ENCODE results near the gene ZNF775. TPM values are rescaled to one million over a fixed set of nuclear protein-coding genes. Genes with fewer than 3 reads are reported as not detected.
A peak's percentile ranks its signal among the peaks of the same experiment; 100 is the strongest.

ZNF775 gene
- total and polyA plus RNA-seq, 9 donors, result 5.4 to 8.0 (median 6.2) TPM

DNA sequence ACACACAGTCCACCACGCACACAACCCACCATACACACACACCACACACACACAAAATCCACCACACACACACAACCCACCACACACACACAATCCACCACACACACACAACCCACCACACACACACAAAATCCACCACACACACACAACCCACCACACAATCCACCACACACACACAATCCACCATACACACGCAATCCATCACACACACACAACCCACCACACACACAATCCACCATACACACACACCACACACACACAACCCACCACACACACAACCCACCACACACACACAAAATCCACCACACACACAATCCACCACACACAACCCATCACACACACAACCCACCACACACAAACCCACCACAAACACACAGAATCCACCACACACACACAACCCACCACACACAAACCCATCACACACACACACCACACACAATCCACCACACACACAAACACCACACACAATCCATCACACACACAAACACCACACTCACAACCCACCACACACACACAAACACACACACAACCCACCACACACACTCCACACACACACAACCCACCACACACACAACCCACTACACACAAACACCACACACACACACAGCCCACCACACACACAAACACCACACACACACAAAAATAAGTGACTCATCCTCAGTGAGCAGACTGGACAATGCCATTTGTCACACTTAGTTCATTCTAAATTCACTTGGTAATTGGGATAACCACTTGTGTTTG is 19.3 kb upstream of the ZNF775 start:
- no peak overlapping the region for H3K27ac ChIP-seq (ENCODE audit: low read length)
- no peaks in the 10 kb centered on the region for H3K36me3 ChIP-seq (ENCODE audit: control insufficient read depth, insufficient read depth, low read length)
- no peak overlapping the region for H3K4me3 ChIP-seq (ENCODE audit: low read length)
- DNase-seq, result no peak
- peaks cover 30% of the 10 kb centered on the region for H3K4me1 ChIP-seq (ENCODE audit: control insufficient read depth, insufficient read depth, low read length)
- WGBS (ENCODE audit: insufficient coverage), result 80% methylated on average over 1 of the region's 2 CpGs
- H3K9me3 ChIP-seq (replicated peaks; ENCODE audit: control insufficient read depth, low read depth, low read length), result no peaks in the 10 kb centered on the region
- no peaks in the 10 kb centered on the region for H3K27me3 ChIP-seq (ENCODE audit: control insufficient read depth, insufficient read depth, low read length)

DNA sequence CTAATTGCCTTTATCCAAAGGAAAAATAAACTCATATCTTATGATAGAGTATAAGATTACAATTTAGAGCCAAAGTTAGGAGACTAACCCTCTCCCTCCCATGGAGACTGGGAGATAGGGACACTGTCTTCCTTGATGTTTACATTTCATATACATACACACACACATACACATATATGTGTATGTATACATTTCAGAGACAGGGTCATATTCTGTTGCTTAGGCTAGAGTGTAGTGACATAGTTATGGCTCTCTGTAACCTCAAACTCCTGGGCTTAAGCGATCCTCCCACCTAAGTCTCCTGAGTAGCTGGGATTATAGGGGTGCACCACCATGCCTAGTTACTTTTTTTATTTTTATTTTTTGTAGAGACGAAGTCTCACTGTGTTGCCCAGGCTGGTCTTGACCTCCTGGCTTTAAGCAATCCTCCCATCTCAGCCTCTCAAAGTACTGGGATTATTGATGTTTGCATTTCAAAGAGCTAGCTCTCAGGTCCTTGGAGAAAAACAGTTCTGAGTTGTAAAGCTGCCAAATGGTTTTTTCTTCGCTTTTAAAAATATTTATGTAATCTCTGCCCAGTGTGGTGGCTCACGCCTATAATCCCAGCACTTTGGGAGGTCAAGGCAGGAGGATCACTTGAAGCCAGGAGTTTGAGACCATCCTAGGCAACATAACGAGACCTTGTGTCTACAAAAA is 18.6 kb upstream of the ZNF775 start:
- H3K36me3 ChIP-seq (ENCODE audit: control insufficient read depth, insufficient read depth, low read length), result no peaks in the 10 kb centered on the region
- H3K4me1 ChIP-seq (ENCODE audit: control insufficient read depth, insufficient read depth, low read length), result peaks cover 30% of the 10 kb centered on the region
- no peak for DNase-seq
- H3K9me3 ChIP-seq (replicated peaks; ENCODE audit: control insufficient read depth, low read depth, low read length), result no peaks in the 10 kb centered on the region
- H3K27ac ChIP-seq (ENCODE audit: low read length), result no peak overlapping the region
- H3K4me3 ChIP-seq (ENCODE audit: low read length), result no peak overlapping the region
- no peaks in the 10 kb centered on the region for H3K27me3 ChIP-seq (ENCODE audit: control insufficient read depth, insufficient read depth, low read length)
- WGBS (ENCODE audit: insufficient coverage), result no CpG with 5 or more reads among the region's 5 CpGs

DNA sequence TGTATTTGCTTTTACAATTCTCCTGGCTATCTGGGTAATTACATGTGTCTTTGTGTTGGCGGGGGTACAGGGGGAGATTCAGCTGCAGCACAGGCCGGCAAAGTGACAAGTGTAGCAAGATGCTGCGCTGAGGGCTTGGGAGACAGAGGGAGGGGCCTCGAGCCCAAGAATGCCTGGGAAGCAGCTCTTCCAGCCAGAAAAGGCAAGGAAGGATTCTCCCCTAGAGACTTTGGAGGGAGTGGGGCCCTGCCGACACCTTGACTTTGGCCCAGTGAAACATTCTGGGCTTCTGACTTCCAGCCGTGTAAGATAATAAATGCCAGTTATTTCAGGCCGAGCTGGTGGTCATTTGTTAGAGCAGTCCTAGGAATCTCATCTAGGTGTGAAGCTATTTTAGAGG is 17.7 kb upstream of the ZNF775 start:
- Histone ChIP-seq H3K4me1 (ENCODE audit: control insufficient read depth, insufficient read depth, low read length) (peaks cover 30% of the 10 kb centered on the region), H3K36me3 (ENCODE audit: control insufficient read depth, insufficient read depth, low read length) (no peaks in the 10 kb centered on the region), H3K27me3 (ENCODE audit: control insufficient read depth, insufficient read depth, low read length) (no peaks in the 10 kb centered on the region), H3K27ac (ENCODE audit: low read length) (no peak overlapping the region), H3K9me3 (replicated peaks; ENCODE audit: control insufficient read depth, low read depth, low read length) (no peaks in the 10 kb centered on the region), H3K4me3 (ENCODE audit: low read length) (no peak overlapping the region)
- WGBS (ENCODE audit: insufficient coverage), result 21% methylated on average over 7 of the region's 7 CpGs
- no peak for DNase-seq

DNA sequence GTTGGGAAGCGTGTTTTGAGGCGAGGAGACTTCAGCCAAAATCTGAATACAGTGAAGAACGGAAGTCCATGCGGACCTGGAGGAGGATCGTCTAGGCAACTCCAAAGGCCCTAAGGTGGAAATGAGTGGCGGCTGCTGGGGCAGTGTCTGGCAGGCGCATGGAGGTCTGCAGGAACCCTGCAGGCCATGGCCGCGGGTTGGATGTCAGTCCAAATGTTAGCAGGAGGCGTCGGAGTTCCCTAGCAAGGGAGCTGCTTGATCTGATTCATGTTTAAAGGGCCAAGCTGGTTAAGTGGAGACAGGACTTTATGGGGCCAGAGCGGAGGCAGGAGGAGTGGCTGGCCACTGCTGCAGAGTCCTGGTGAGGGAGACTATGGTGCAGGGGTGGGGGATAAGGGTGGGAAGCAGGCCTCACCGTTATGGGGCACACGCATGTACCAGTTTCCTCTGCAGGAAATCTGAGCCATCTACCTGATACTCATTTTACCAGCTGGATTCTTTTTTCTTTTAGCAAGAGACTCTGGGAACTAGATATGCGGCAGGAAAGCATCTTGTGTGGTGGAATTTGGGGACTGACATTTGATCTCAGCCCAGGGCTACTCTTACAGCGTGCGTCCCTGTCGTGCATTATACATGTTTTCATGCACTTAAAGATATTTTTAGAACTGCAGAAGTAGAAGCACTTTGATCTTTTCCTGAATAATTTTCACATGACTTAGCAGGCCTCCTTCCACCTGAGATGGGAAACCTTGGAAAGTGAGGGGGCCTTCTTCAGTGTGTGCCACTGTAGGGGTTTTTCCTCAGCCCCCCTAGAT is 17.1 kb upstream of the ZNF775 start:
- H3K4me3 ChIP-seq (ENCODE audit: low read length), result no peak overlapping the region
- no peak for DNase-seq
- H3K9me3 ChIP-seq (replicated peaks; ENCODE audit: control insufficient read depth, low read depth, low read length), result no peaks in the 10 kb centered on the region
- H3K27ac ChIP-seq (ENCODE audit: low read length), result no peak overlapping the region
- WGBS (ENCODE audit: insufficient coverage), result 30% methylated on average over 11 of the region's 18 CpGs
- peaks cover 30% of the 10 kb centered on the region for H3K4me1 ChIP-seq (ENCODE audit: control insufficient read depth, insufficient read depth, low read length)
- H3K36me3 ChIP-seq (ENCODE audit: control insufficient read depth, insufficient read depth, low read length), result no peaks in the 10 kb centered on the region
- no peaks in the 10 kb centered on the region for H3K27me3 ChIP-seq (ENCODE audit: control insufficient read depth, insufficient read depth, low read length)

DNA sequence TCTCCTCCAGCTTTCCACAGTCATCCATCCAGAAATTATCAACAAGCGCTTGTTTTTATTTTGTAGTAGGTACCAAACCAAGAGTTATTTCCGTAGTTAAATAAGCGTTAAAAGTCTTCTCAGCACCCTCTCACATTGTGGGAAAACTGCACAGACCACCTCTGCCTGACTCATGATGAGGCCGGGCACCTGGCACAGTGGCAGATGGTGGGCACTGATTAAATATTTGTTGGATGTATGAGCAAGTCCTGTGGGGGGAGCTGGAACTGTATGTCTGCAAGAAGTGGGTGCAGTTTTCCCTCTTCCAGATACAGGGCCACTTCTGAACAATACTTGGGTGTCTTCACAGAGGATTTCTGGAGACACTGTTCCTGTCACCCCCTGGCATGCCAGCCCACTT is 15.8 kb upstream of the ZNF775 start:
- H3K4me3 ChIP-seq (ENCODE audit: low read length), result no peak overlapping the region
- H3K36me3 ChIP-seq (ENCODE audit: control insufficient read depth, insufficient read depth, low read length), result no peaks in the 10 kb centered on the region
- H3K27me3 ChIP-seq (ENCODE audit: control insufficient read depth, insufficient read depth, low read length), result no peaks in the 10 kb centered on the region
- no peaks in the 10 kb centered on the region for H3K9me3 ChIP-seq (replicated peaks; ENCODE audit: control insufficient read depth, low read depth, low read length)
- H3K4me1 ChIP-seq (ENCODE audit: control insufficient read depth, insufficient read depth, low read length), result peaks cover 32% of the 10 kb centered on the region
- no peak overlapping the region for H3K27ac ChIP-seq (ENCODE audit: low read length)
- DNase-seq, result no peak
- no CpG with 5 or more reads among the region's 4 CpGs for WGBS (ENCODE audit: insufficient coverage)

DNA sequence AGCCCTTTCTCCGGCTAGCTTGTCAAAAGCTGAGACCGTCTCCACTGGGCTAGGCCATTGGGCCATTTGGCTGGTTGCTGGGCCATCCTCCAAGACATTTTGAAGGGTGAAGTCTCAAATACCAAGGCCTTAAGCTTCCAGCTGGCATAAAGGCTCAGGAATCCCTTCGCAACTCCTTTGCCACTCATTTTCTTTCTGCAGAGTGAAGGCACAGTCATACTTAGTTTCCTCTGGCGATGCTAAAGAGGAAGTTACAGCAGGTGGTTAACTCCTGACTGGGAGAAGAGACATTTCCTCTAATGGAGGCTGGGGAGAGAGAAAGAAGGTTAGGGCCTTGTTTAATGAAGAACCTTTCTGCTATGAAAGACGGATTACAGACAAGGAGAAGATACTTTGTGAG is 15.3 kb upstream of the ZNF775 start:
- Histone ChIP-seq H3K36me3 (ENCODE audit: control insufficient read depth, insufficient read depth, low read length) (no peaks in the 10 kb centered on the region), H3K9me3 (replicated peaks; ENCODE audit: control insufficient read depth, low read depth, low read length) (no peaks in the 10 kb centered on the region), H3K4me3 (ENCODE audit: low read length) (no peak overlapping the region), H3K27ac (ENCODE audit: low read length) (peak overlapping the region; percentile 17), H3K4me1 (ENCODE audit: control insufficient read depth, insufficient read depth, low read length) (peaks cover 32% of the 10 kb centered on the region), H3K27me3 (ENCODE audit: control insufficient read depth, insufficient read depth, low read length) (no peaks in the 10 kb centered on the region)
- DNase-seq, result peak; percentile 71
- 70% methylated on average over 4 of the region's 5 CpGs for WGBS (ENCODE audit: insufficient coverage)

DNA sequence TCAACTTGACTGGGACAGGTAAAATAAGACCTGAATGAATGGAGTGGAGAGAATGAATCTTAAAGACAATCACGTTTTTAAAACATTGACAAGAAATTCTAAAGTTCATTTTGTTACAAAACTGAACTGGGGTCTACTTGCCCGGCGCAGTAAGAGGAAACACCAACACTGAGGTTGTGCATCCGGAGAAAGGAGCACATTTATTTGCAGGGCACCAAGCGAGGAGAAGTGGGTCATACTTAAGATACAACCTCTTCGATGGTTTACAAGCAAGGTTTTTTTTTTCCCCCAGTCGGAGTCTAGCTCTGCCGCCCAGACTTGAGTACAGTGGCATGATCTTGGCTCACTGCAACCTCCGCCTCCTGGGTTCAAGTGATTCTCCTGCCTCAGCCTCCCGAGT is 13.9 kb upstream of the ZNF775 start:
- DNase-seq, result no peak
- H3K4me1 ChIP-seq (ENCODE audit: control insufficient read depth, insufficient read depth, low read length), result peaks cover 42% of the 10 kb centered on the region
- no peak overlapping the region for H3K4me3 ChIP-seq (ENCODE audit: low read length)
- H3K27me3 ChIP-seq (ENCODE audit: control insufficient read depth, insufficient read depth, low read length), result no peaks in the 10 kb centered on the region
- H3K36me3 ChIP-seq (ENCODE audit: control insufficient read depth, insufficient read depth, low read length), result peaks cover 9% of the 10 kb centered on the region
- H3K9me3 ChIP-seq (replicated peaks; ENCODE audit: control insufficient read depth, low read depth, low read length), result no peaks in the 10 kb centered on the region
- WGBS (ENCODE audit: insufficient coverage), result 94% methylated on average over 9 of the region's 10 CpGs
- no peak overlapping the region for H3K27ac ChIP-seq (ENCODE audit: low read length)

DNA sequence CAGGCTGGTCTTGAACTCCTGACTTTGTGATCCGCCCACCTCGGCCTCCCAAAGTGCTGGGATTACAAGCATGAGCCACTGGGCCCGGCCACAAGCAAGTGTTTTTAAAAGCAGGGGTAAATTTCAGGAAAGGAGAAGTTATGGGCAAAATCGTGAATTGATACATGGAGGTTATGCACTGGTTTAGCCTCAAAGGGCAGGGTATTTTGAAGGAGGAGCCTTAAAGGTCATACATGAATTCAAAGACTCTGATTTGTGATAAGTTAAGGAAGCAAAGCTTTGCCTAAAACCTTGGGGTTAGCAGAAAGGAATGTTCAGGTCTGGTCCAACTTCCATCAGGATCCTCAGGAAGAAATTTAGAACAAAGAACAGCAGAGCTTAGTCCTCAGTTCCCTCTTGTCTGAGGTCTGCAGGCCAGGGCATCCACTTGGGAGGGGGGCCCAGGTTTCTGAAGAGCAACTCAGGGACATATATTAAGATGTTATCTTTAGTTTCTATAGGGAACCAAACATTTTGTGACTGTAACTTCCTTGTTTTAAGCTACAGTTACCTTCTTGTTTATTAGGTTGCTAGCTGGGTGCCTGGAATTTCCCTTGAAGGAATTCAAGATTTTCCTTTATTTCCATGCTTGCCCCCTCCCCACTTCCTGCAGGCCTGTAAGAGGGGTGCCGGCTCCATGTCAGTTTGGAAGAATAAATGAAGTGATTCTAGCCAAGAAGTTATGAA is 13.3 kb upstream of the ZNF775 start:
- 74% methylated on average over 4 of the region's 5 CpGs for WGBS (ENCODE audit: insufficient coverage)
- H3K36me3 ChIP-seq (ENCODE audit: control insufficient read depth, insufficient read depth, low read length), result peaks cover 15% of the 10 kb centered on the region
- no peaks in the 10 kb centered on the region for H3K9me3 ChIP-seq (replicated peaks; ENCODE audit: control insufficient read depth, low read depth, low read length)
- peak overlapping the region; percentile 47 for H3K27ac ChIP-seq (ENCODE audit: low read length)
- no peaks in the 10 kb centered on the region for H3K27me3 ChIP-seq (ENCODE audit: control insufficient read depth, insufficient read depth, low read length)
- peaks cover 47% of the 10 kb centered on the region for H3K4me1 ChIP-seq (ENCODE audit: control insufficient read depth, insufficient read depth, low read length)
- no peak overlapping the region for H3K4me3 ChIP-seq (ENCODE audit: low read length)
- no peak for DNase-seq

DNA sequence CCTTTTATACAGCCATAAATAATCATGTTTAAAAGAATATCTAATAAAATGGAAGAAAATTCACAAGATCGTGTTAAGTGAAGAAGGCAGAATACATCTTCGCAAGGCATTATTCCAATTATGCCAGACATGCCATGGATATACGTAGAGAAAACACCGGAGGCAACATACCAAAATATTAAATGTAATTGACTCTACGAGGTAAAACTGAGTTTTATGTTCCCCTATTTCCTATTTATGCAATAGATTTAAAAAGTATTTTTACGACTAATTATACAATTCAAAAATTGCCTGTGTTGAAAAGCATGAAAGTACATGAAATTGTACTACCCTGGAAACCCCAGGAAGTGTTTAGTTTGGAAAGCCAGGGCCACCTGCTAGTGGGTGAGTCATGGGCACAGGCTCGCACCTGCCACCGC is 11.4 kb upstream of the ZNF775 start:
- Histone ChIP-seq H3K27ac (ENCODE audit: low read length) (peak overlapping the region; percentile 92), H3K27me3 (ENCODE audit: control insufficient read depth, insufficient read depth, low read length) (no peaks in the 10 kb centered on the region), H3K9me3 (replicated peaks; ENCODE audit: control insufficient read depth, low read depth, low read length) (no peaks in the 10 kb centered on the region), H3K4me1 (ENCODE audit: control insufficient read depth, insufficient read depth, low read length) (peaks cover 30% of the 10 kb centered on the region), H3K4me3 (ENCODE audit: low read length) (peak overlapping the region; percentile 64), H3K36me3 (ENCODE audit: control insufficient read depth, insufficient read depth, low read length) (peaks cover 28% of the 10 kb centered on the region)
- no peak for DNase-seq
- WGBS (ENCODE audit: insufficient coverage), result 6% methylated on average over 2 of the region's 8 CpGs

All from muscle of leg (tissue), 11 donors.